AG09309 (cell line): ENCODE measurements around the gene GTF3C5.
"Not testable (repeated sequence)": the region's sequence is repeated elsewhere in the genome, so short reads cannot be mapped to it uniquely, and the experiment has no call there.

ENCODE experiments used
- DNase-seq: peaks from one replicate; pipeline ENCODE4 v3.0.0-alpha.2; 2010; ENCODE audit warnings: low read depth
- H3K4me3 ChIP-seq: 2 replicates; pipeline ENCODE4 v1.5.1; 2011; ENCODE audit warnings: mild to moderate bottlenecking, low read depth, low read length, moderate library complexity; ENCODE audit not compliant: control insufficient read depth
- CTCF ChIP-seq: IDR thresholded peaks from 2 replicates; pipeline ENCODE4 v1.5.1; 2011; ENCODE audit warnings: mild to moderate bottlenecking, low read depth, low read length, inconsistent platforms; ENCODE audit not compliant: insufficient read depth, control insufficient read depth; ENCODE audit errors: missing control alignments

The GTF3C5 gene

GRCh38 chr9:133057006-133057405, 26.2 kb downstream of the GTF3C5 start:
- no peak overlapping the region for H3K4me3 ChIP-seq
- no peak for TF ChIP-seq CTCF
- no peak for DNase-seq

- DNase-seq: no peak
Observed at GRCh38 chr9:133057553-133057952, 26.8 kb downstream of the GTF3C5 start.

GRCh38 chr9:133058071-133058470, 27.3 kb downstream of the GTF3C5 start:
- no peak for DNase-seq
- TF ChIP-seq CTCF: no peak
- H3K4me3 ChIP-seq: no peak overlapping the region

More at GRCh38 chr9:133057553-133057952, 26.8 kb downstream of the GTF3C5 start:
- no peak for TF ChIP-seq CTCF
- no peak overlapping the region for H3K4me3 ChIP-seq

GRCh38 chr9:133058550-133059320, 27.9 kb downstream of the GTF3C5 start:
- no peak for DNase-seq
- no peak overlapping the region for H3K4me3 ChIP-seq
- no peak for TF ChIP-seq CTCF

- H3K4me3 ChIP-seq: no peak overlapping the region
- no peak for DNase-seq
- no peak for TF ChIP-seq CTCF
Observed at GRCh38 chr9:133059623-133060022, 28.8 kb downstream of the GTF3C5 start.

GRCh38 chr9:133060417-133060841, 29.6 kb downstream of the GTF3C5 start:
- no peak overlapping the region for H3K4me3 ChIP-seq
- TF ChIP-seq CTCF: no peak
- DNase-seq: no peak

GRCh38 chr9:133061019-133061763, 30.4 kb downstream of the GTF3C5 start:
- H3K4me3 ChIP-seq, DNase-seq: not testable (repeated sequence)

GRCh38 chr9:133061764-133062145, 31.0 kb downstream of the GTF3C5 start, which contains the start of gene CEL:
CEL (plus strand) TSS chr9:133061981; CDS start chr9:133062003, 22 bp downstream.
- not testable (repeated sequence) for DNase-seq, H3K4me3 ChIP-seq

- DNase-seq: not testable (repeated sequence)
Observed at GRCh38 chr9:133062569-133062968, 31.8 kb downstream of the GTF3C5 start.

More at GRCh38 chr9:133062569-133062968, 31.8 kb downstream of the GTF3C5 start:
- H3K4me3 ChIP-seq: not testable (repeated sequence)
